ENCODE data around the gene CCT3.

GRCh38 chr1:156284757-156285156 lies 53.3 kb downstream of the CCT3 start:
- no peak for TF ChIP-seq EZH2 (IDR thresholded peaks at IDR 0.05; ENCODE audit: borderline replicate concordance, low read depth, low read length, severe bottlenecking)
- TF ChIP-seq CTCF (IDR thresholded peaks at IDR 0.05; ENCODE audit: borderline replicate concordance, extremely low read depth, low read length, poor library complexity, severe bottlenecking) = no peak

All from DND-41 (cell line).